ENCODE data around the gene MYL3.

DNA sequence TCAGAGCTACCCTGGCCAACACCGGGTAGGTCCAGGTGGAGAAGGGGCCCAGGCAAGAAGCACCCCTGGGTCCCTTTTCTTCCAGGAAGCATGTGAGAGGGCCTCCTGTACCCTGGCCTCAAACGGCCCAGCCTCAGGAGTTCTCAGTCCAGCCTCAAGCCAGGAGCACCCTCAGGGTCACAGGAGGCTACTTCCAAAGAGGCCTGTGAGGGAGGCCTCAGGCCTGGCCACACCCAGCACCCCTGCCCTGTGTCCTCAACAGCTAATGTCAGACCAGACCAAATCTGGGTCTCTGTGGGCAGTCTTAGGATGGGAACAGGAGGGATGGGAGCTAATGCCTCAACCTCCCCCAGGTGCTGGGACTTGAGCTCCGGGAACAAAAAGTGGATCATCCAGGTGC lies 37.8 kb upstream of the MYL3 start:
- TF ChIP-seq, protein P1, sequence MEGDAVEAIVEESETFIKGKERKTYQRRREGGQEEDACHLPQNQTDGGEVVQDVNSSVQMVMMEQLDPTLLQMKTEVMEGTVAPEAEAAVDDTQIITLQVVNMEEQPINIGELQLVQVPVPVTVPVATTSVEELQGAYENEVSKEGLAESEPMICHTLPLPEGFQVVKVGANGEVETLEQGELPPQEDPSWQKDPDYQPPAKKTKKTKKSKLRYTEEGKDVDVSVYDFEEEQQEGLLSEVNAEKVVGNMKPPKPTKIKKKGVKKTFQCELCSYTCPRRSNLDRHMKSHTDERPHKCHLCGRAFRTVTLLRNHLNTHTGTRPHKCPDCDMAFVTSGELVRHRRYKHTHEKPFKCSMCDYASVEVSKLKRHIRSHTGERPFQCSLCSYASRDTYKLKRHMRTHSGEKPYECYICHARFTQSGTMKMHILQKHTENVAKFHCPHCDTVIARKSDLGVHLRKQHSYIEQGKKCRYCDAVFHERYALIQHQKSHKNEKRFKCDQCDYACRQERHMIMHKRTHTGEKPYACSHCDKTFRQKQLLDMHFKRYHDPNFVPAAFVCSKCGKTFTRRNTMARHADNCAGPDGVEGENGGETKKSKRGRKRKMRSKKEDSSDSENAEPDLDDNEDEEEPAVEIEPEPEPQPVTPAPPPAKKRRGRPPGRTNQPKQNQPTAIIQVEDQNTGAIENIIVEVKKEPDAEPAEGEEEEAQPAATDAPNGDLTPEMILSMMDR (IDR thresholded peaks at IDR 0.05; ENCODE audit: low read depth, low read length, poor library complexity, severe bottlenecking), result no peak
- TF ChIP-seq EZH2phosphoT487 (IDR thresholded peaks at IDR 0.05; ENCODE audit: borderline replicate concordance, low read length), result no peak

Data from DOHH2 (cell line).